T47D (cell line): ENCODE results near the gene EXOC2.

Experiments
- DNase-seq, 2 experiments: peaks; one replicate each; pipeline versions ENCODE4 v3.0.0 to v3.0.0-alpha.2; 2011 to 2012; ENCODE audit warnings: low read depth in 1 of 2, low spot score in 1 of 2
- JUND ChIP-seq: IDR thresholded peaks from 2 replicates; pipeline ENCODE4 v1.6.1; 2012; ENCODE audit warnings: low read depth
- in situ Hi-C: cut with HindIII; loops from 2 replicates; pipeline ENCODE4 v1.10.0; 2016; ENCODE audit warnings: low sequenced_read_pairs, low pct_unique_long_range_greater_than_20kb

EXOC2 gene

DNA sequence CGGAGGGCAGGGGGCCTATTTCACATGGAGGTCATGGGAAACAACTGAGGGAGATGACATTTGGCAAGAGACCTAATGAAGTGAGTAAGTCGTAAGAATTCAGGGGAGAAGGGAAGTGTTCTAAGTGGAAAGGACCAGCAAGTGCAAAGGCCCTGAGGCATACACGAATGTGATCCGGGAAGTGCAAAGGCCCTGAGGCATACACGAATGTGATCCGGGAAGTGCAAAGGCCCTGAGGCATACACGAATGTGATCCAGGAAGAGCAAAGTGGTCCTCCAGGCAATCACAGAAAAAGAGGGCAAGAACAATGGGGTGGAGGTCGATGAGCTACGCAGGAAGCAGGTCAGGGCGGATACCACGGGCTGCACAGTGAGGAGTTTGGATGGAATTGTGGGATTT lies 24.2 kb upstream of the EXOC2 start:
- no peak for DNase-seq
- TF ChIP-seq JUND = no peak
- in situ Hi-C loops = no loop called here

- in situ Hi-C loops = no loop called here
- DNase-seq = no peak
- no peak for TF ChIP-seq JUND
Observed at GRCh38 chr6:715709-716491, 23.0 kb upstream of the EXOC2 start.

DNA sequence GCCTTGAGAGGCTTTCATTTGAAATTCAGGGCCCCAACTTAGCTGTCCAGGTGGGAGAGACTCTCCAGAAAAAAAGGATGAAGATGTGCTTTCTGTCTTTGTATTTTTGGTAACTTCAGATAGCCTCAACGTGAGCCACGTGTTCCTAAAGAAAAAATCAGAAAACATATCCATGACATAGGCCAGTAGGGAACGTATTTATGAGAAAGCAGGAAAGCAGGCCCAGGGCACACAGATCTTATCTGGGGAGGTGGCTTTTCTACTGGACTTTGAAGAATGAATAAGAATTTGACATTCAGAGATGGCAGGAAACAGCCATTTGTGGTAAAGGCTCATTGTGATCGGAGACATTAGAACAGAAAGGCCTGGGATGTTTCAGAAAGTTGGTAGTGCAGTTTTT lies 21.2 kb upstream of the EXOC2 start:
- no peak for TF ChIP-seq JUND
- in situ Hi-C loops = no loop called here
- peak in 1 of 2 experiments; percentile 23 for DNase-seq

DNA sequence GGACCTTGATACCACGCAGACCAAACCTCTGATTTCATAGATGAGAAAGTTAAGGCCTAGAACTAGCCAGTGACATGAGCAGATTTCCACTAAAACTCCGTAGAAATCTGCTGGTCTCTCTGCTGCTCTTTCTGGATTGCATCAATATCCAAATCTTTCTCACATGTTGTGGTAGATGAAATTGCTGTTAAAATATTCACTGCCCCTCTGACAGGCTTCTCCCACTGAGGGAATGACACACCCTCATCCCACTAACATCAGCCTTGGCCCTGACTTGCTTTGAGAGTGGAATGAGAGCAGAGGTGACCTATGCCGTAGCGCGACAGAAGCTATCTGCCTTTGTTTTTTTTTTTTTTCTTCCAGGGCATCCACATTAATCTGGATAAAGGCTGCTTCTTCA lies 20.4 kb upstream of the EXOC2 start:
- no peak for DNase-seq
- in situ Hi-C loops = no loop called here
- no peak for TF ChIP-seq JUND

DNA sequence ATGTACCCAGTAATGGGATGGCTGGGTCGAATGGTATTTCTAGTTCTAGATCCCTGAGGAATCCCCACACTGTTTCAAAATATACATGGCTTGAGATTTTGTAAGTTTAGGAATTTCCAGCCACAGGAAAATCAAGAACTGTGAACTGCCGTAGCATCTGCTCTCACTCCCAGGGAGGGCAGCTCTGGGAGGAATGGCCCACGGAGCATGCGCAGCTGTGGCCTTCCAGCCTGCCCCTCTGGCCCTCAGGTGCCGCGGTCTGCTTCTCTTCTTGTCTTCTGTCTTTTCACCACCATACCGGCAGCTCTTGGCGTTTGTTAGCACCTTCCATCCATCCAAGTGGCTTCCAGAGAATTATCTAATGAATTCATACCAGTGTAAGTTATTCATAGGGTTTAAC lies 19.9 kb upstream of the EXOC2 start:
- no peak for TF ChIP-seq JUND
- DNase-seq = no peak
- in situ Hi-C loops = no loop called here

GRCh38 chr6:711925-712324 lies 19.0 kb upstream of the EXOC2 start:
- no peak for TF ChIP-seq JUND
- in situ Hi-C loops = no loop called here
- no peak for DNase-seq

GRCh38 chr6:710601-711571 lies 17.9 kb upstream of the EXOC2 start:
- in situ Hi-C loops = no loop called here
- DNase-seq = peak; percentile 32 to 63
- no peak for TF ChIP-seq JUND

DNA sequence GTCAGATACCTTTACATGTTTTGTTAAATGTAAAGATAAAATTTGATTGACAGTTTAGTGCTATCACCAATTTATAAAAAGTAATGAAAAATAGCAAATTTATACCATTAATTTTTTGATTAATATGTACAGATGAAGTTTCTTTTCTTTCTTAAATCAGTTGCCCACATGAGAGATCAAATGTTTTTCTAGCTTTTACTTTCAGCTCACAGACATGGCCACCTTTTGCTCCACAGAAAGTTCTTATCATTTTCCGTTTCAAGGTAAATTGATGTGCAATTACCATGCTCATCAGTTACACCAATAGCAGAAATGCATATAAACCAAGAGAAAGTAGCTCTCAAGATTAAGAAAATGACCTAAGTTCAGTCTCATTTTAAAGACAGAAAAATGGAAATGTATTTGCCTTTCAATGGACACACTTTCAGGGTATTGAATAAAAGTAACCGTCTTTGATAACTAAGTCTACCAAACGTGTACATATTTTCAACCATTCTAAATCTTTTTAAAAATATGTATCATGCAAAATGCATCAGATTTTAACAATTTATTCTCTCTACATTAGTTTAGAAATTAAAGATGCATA lies 16.6 kb upstream of the EXOC2 start:
- no peak for DNase-seq

DNA sequence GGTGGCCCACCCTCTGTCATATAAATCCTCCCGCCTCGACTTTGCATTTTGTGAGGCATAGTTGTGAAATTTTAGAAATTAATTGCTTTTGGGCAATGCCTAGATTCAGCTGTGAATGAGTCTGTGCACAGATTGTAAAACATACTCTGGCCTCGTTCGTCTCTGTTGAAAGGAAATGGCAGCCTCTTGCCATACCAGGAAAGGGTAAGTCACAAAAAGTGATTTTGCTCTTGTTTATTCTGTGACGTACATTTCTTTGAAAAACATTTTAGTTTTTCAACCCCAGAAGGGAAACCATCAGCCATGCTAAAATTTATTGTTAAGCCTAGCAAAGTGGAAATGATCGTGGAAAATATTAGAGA lies 15.3 kb upstream of the EXOC2 start:
- in situ Hi-C loops = no loop called here
- no peak for DNase-seq
- TF ChIP-seq JUND = no peak

More for the DNA sequence above, 16.6 kb upstream of the EXOC2 start:
- no peak for TF ChIP-seq JUND
- in situ Hi-C loops = no loop called here

DNA sequence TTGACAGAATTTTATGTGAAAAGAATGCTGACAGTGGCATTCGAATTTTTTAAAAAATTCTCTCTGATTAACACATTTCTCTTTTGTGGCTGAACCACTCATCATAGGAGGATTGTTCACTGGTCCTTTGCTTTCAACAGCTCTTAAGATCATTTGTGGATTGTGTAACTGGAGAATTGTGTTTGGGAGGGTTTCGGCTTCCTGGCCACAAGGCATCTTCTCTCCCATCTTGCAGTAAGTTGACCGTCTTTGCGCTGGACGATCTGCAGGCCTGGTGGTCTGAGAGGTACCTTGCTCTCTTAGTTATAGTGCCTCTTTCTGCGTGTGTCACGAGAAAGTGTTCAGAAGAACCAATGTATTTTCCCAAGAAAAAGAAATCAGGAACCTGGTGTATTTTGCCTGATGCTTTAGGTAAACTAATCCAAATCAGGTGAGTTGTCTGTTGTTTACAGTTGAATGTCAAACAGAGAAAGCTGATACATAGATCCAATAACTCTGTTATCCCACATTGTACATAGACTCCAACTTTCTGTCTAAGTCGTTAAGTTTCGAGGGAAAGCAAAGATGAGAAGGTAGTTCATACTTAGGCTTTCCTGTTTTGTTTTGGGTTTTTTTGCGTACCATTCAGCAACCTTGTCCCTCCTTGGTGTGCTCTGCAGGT lies 14.8 kb upstream of the EXOC2 start:
- DNase-seq = no peak
- in situ Hi-C loops = no loop called here
- TF ChIP-seq JUND = no peak

DNA sequence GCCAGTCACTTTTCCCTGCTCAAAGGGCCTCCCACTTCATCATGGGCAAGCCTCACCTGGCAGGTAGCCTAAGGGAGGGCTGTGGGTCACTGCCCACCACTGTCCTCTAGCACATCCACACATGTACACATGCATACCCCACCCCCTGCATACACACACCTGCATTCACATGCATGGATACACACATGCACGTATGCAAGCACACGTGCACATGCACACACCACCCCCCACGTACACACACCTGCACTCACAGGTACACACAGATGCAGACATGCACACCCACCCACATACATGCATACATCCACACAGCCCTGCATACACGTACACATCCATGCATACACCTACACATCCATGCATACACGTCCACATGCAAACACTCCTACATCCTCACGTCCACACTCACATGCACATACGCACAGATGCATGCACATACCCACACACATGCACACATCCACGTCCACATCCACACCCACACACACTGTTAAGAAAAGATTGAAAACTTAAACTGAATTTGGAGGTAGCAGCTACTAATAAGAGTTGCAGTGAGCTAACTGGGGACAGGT lies 14.0 kb upstream of the EXOC2 start:
- in situ Hi-C loops = no loop called here
- DNase-seq = no peak
- no peak for TF ChIP-seq JUND

DNA sequence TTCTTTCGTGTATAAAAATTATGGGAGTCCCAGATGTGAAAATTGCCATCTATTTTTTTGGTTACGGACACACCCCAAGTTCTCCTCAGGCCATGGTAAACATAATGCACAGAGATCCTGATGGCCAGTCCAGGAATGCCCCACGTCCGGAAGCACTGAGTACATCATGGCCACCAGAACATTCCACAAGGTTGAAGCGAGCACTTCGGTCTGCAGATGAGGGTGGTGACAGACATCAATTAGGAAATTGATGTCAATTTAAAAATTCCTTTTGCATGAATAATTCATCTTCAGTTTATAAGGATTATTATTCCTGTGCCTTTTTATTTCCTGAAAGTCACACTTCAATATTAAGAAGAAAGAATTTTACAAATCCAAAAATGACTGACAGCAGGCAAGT lies 13.2 kb upstream of the EXOC2 start:
- DNase-seq = peak in 1 of 2 experiments; percentile 60
- no peak for TF ChIP-seq JUND
- in situ Hi-C loops = no loop called here
